MM.1S (cell line): ENCODE data around the gene THAP6.

Experiments
- DNase-seq: peaks from one replicate; pipeline ENCODE4 v3.0.0-alpha.2; 2015
- H2AFZ ChIP-seq: fragments of 300-600 bp; sonication (generic); 2 replicates; pipeline ENCODE4 v1.6.0; 2016; ENCODE audit warnings: antibody characterized with exemption, low read length
- H3F3A ChIP-seq: fragments of 300-600 bp; sonication (generic); 2 replicates; pipeline ENCODE4 v1.6.1; 2016; ENCODE audit warnings: mild to moderate bottlenecking, antibody characterized with exemption, low read length, moderate library complexity, mixed read lengths; ENCODE audit not compliant: insufficient read depth
- H3K27ac ChIP-seq: fragments of 300-600 bp; sonication (generic); 2 replicates; pipeline ENCODE4 v1.5.1; 2016; ENCODE audit warnings: mild to moderate bottlenecking, low read length
- H3K27me3 ChIP-seq: fragments of 300-600 bp; sonication (generic); replicated peaks from 2 replicates; pipeline ENCODE4 v1.6.0; 2016; ENCODE audit warnings: low read length; ENCODE audit not compliant: insufficient read depth
- H3K36me3 ChIP-seq: fragments of 300-600 bp; sonication (generic); replicated peaks from 2 replicates; pipeline ENCODE4 v1.6.1; 2016; ENCODE audit warnings: mild to moderate bottlenecking, low read length, mixed read lengths; ENCODE audit not compliant: insufficient read depth
- H3K4me1 ChIP-seq: fragments of 300-600 bp; sonication (generic); 2 replicates; pipeline ENCODE4 v1.6.1; 2016; ENCODE audit warnings: low read length, mixed read lengths
- H3K4me2 ChIP-seq: fragments of 300-600 bp; sonication (generic); 2 replicates; pipeline ENCODE4 v1.6.0; 2016; ENCODE audit warnings: low read depth, low read length
- H3K4me3 ChIP-seq: fragments of 300-600 bp; sonication (generic); 2 replicates; pipeline ENCODE4 v1.5.1; 2016; ENCODE audit warnings: low read length, mixed read lengths
- H3K79me2 ChIP-seq: fragments of 300-600 bp; sonication (generic); 2 replicates; pipeline ENCODE4 v1.6.1; 2016; ENCODE audit warnings: mixed run types, low read length, mixed read lengths
- H3K9ac ChIP-seq: fragments of 300-600 bp; sonication (generic); 2 replicates; pipeline ENCODE4 v1.6.1; 2016; ENCODE audit warnings: low read length, mixed read lengths
- H3K9me2 ChIP-seq: fragments of 300-600 bp; sonication (generic); replicated peaks from 2 replicates; pipeline ENCODE4 v1.6.1; 2016; ENCODE audit warnings: mild to moderate bottlenecking, low read length, mixed read lengths; ENCODE audit not compliant: insufficient read depth
- H3K9me3 ChIP-seq: fragments of 300-600 bp; sonication (generic); replicated peaks from 2 replicates; pipeline ENCODE4 v1.6.1; 2016; ENCODE audit warnings: mild to moderate bottlenecking, low read length, mixed read lengths; ENCODE audit not compliant: insufficient read depth
- H4K20me1 ChIP-seq: fragments of 300-600 bp; sonication (generic); 2 replicates; pipeline ENCODE4 v1.6.1; 2016; ENCODE audit warnings: mild to moderate bottlenecking, low read length, moderate library complexity, mixed read lengths; ENCODE audit not compliant: insufficient read depth
- EZH2 ChIP-seq: fragments of 300-600 bp; sonication (generic); optimal IDR thresholded peaks from 2 replicates; pipeline ENCODE3; 2017; ENCODE audit warnings: low read depth, mild to moderate bottlenecking, antibody characterized with exemption, low read length, mixed read lengths
- EZH2phosphoT487 ChIP-seq: fragments of 300-600 bp; sonication (generic); IDR thresholded peaks from 2 replicates; pipeline ENCODE4 v1.6.1; 2018; ENCODE audit warnings: antibody characterized with exemption, low read length
- TF ChIP-seq, protein P1 (sequence below): fragments of 300-600 bp; sonication (generic); IDR thresholded peaks from 2 replicates; pipeline ENCODE4 v1.5.1; 2016; ENCODE audit warnings: antibody characterized with exemption, low read length, mixed read lengths

Gene THAP6

GRCh38 chr4:75494563-75494962, 19.7 kb upstream of the THAP6 start:
- Histone ChIP-seq H3K27me3 (no peaks in the 10 kb centered on the region), H4K20me1 (no peaks in the 10 kb centered on the region), H3F3A (no peaks in the 10 kb centered on the region), H3K4me1 (no peaks in the 10 kb centered on the region), H3K36me3 (no peaks in the 10 kb centered on the region; the same call in 1 of the 2 replicates), H2AFZ (no peak overlapping the region), H3K9me2 (no peaks in the 10 kb centered on the region), H3K9ac (no peak overlapping the region), H3K27ac (no peak overlapping the region), H3K9me3 (no peaks in the 10 kb centered on the region), H3K4me2 (no peak overlapping the region), H3K79me2 (peaks cover 37% of the 10 kb centered on the region), H3K4me3 (no peak overlapping the region)
- DNase-seq = no peak
- TF ChIP-seq, protein P1, sequence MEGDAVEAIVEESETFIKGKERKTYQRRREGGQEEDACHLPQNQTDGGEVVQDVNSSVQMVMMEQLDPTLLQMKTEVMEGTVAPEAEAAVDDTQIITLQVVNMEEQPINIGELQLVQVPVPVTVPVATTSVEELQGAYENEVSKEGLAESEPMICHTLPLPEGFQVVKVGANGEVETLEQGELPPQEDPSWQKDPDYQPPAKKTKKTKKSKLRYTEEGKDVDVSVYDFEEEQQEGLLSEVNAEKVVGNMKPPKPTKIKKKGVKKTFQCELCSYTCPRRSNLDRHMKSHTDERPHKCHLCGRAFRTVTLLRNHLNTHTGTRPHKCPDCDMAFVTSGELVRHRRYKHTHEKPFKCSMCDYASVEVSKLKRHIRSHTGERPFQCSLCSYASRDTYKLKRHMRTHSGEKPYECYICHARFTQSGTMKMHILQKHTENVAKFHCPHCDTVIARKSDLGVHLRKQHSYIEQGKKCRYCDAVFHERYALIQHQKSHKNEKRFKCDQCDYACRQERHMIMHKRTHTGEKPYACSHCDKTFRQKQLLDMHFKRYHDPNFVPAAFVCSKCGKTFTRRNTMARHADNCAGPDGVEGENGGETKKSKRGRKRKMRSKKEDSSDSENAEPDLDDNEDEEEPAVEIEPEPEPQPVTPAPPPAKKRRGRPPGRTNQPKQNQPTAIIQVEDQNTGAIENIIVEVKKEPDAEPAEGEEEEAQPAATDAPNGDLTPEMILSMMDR = no peak
- TF ChIP-seq EZH2phosphoT487 (no peak), EZH2 (no peak)

DNA sequence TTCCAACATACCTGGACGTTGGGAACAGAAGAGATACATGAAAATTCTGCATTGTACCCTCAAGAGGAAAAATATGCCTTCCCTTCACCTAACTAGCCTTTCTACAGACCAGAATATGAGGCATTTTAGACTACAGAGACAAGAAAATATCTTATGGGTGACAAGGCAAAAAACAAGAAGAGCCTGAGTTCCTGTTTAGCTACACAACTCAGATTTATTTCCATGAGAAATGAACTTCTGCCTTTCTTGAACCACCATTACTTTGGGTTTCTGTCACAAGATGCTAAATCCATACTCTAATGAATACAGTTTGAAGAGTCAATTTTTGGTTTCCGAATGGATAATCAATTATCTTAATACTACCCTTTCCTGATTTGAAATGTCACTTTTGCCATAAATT, 18.8 kb upstream of the THAP6 start:
- no peaks in the 10 kb centered on the region; the same call in 1 of the 2 replicates for H3K36me3 ChIP-seq
- H3K79me2 ChIP-seq = peaks cover 39% of the 10 kb centered on the region
- H3K27ac ChIP-seq = no peak overlapping the region

GRCh38 chr4:75496406-75496805, 17.9 kb upstream of the THAP6 start:
- Histone ChIP-seq H3K27me3 (no peaks in the 10 kb centered on the region), H3K4me2 (no peak overlapping the region), H3F3A (no peaks in the 10 kb centered on the region), H3K4me3 (no peak overlapping the region), H2AFZ (no peak overlapping the region), H3K9me3 (no peaks in the 10 kb centered on the region), H3K36me3 (no peaks in the 10 kb centered on the region), H3K79me2 (peaks cover 39% of the 10 kb centered on the region), H4K20me1 (no peaks in the 10 kb centered on the region), H3K27ac (no peak overlapping the region), H3K9ac (no peak overlapping the region), H3K9me2 (no peaks in the 10 kb centered on the region), H3K4me1 (no peaks in the 10 kb centered on the region)
- no peak for DNase-seq
- TF ChIP-seq EZH2phosphoT487 (no peak), EZH2 (no peak)
- TF ChIP-seq, protein P1 = no peak

More for the DNA sequence above, 18.8 kb upstream of the THAP6 start:
- Histone ChIP-seq H3K4me1 (no peaks in the 10 kb centered on the region), H3K9me2 (no peaks in the 10 kb centered on the region), H3K9ac (no peak overlapping the region), H4K20me1 (no peaks in the 10 kb centered on the region), H3F3A (no peaks in the 10 kb centered on the region), H3K4me3 (no peak overlapping the region), H3K9me3 (no peaks in the 10 kb centered on the region), H3K27me3 (no peaks in the 10 kb centered on the region), H3K4me2 (no peak overlapping the region), H2AFZ (no peak overlapping the region)
- TF ChIP-seq EZH2 (no peak), EZH2phosphoT487 (no peak)
- TF ChIP-seq, protein P1 = no peak
- no peak for DNase-seq
